Measurements from ENCODE around the gene OR7A5. TPM values are rescaled to one million over a fixed set of nuclear protein-coding genes. Genes with fewer than 3 reads are reported as not detected.
"Not testable (repeated sequence)": the region's sequence is repeated elsewhere in the genome, so short reads cannot be mapped to it uniquely, and the experiment has no call there.

Gene OR7A5
- polyA plus RNA-seq, 2 of the 4 experiments (the other 2 are of a cell fraction) = not detected

GRCh38 chr19:14782626-14783409 lies 52.2 kb downstream of the OR7A5 start (continued):
- no peak for TF ChIP-seq CTCF (IDR thresholded peaks at IDR 0.05)
- no peak for TF ChIP-seq RARB (CRISPR knock-in tag; IDR thresholded peaks at IDR 0.05)
- TF ChIP-seq FOSL2 (IDR thresholded peaks at IDR 0.05) = no peak
- no peak for TF ChIP-seq FOSL2 (CRISPR knock-in tag; IDR thresholded peaks at IDR 0.05)

- FAIRE-seq; ATAC-seq; H3K27ac ChIP-seq; POLR2A ChIA-PET; H3K9me3 ChIP-seq; H3K4me3 ChIP-seq; H3K4me1 ChIP-seq; DNase-seq (ENCODE audit: low read depth in 1 of 2, low spot score in 1 of 2); H3K4me2 ChIP-seq: not testable (repeated sequence)
- WGBS (ENCODE audit: missing lambda C conversion rate) = 62% methylated on average over 17 of the region's 17 CpGs
- CTCF ChIA-PET = interaction anchor here (1.5 kb wide), 1 partner anchor 12 kb away, joined by 3 read pairs; no protein-coding TSS in a partner anchor
Observed at GRCh38 chr19:14781713-14782536, 53.1 kb downstream of the OR7A5 start.

DNA sequence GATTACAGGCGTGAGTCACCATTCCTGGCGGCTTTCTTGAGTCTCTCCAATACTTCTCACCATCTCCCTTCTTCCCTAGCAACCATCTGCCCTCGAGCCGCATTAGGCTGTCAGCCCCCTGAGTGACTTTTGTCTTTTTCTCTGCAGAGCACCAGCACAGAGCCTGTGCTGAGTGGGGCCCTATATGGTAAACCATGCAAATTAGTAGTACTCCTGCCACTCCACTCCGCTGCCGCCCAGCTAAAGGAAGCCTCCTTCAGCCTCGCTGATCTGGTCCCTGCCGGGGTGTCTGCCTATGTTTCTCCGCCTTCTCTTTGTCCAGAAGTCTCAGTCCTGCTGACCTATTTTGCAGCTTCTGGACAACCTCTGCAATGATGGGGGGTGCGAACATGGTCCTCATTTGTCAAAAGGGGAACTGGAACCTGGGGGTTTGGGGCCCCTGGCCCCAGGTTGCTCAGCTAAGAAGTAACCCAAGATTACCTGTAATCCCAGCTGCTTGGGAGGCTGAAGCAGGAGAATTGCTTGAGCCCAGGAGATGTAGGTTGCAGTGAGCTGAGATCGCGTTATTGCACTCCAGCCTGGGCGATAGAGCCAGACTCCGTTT lies 54.3 kb downstream of the OR7A5 start:
- POLR2A ChIA-PET; H3K4me1 ChIP-seq; H3K27ac ChIP-seq; CTCF ChIA-PET; H3K9me3 ChIP-seq; H3K4me2 ChIP-seq; FAIRE-seq; H3K4me3 ChIP-seq; DNase-seq (ENCODE audit: low read depth in 1 of 2, low spot score in 1 of 2): not testable (repeated sequence)
- WGBS (ENCODE audit: missing lambda C conversion rate) = 44% methylated on average over 12 of the region's 14 CpGs
- ATAC-seq = 0 out of 6 replicates have a peak, but pooled peaks of 1 of the 2 experiments have one; percentile 10

- H3K4me1 ChIP-seq = no peaks in the 10 kb centered on the region
- no peaks in the 10 kb centered on the region for H3K9me3 ChIP-seq
- FAIRE-seq (no peak), ATAC-seq (no peak), DNase-seq (ENCODE audit: low read depth in 1 of 2, low spot score in 1 of 2) (no peak)
- H3K4me3 ChIP-seq = no peak overlapping the region
- H3K27ac ChIP-seq = no peak overlapping the region
- ChIA-PET POLR2A (interaction anchor here (0.6 kb wide), 1 partner anchor 206 kb away, joined by 7 read pairs; no protein-coding TSS in a partner anchor), CTCF (no interaction called here)
- TF ChIP-seq BHLHE40 (IDR thresholded peaks at IDR 0.05; ENCODE audit: low read depth, low read length) = no peak
- WGBS (ENCODE audit: missing lambda C conversion rate) = 29% methylated on average over 5 of the region's 5 CpGs
- H3K4me2 ChIP-seq = no peak overlapping the region
Observed at GRCh38 chr19:14779151-14779550, 55.8 kb downstream of the OR7A5 start.

DNA sequence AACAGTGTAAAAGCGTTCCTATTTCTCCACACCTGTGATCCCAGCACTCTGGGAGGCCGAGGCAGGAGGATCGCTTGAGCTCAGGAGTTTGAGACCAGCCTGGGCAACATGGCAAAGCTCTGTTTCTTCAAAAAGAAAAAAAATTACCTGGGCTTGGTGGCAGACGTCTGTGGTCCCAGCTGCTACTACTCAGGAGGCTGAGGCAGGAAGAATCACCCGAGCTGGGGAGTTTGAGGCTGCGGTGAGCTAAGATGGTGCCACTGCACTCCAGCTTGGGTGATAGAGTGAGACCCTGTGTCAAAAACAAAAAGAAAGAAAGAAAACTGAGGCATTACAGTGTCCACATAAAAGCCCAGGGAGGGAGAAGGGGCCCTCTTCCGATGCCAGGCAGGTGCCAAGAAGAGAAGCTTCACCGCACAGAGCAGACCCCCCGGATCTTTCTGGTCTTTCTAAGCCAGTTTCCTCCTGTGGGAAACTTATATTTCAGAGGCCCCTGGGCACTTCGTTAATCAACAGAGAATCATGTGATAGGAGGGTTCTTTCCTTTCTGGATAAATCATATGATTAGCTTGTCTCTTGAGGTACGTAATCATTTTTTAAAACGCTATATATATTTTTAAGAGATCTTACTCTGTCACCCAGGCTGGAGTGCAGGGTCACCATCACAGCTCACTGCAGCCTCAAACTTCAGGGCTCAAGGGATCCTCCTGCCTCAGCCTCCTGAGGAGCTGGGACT lies 56.7 kb downstream of the OR7A5 start, which contains the start of gene ADGRE2:
ADGRE2 (minus strand) TSS at position 451 of the 736 bp plus-strand sequence. CDS start 1,804 bp downstream, outside the sequence.
- FAIRE-seq; ATAC-seq; H3K27ac ChIP-seq; POLR2A ChIA-PET; H3K4me2 ChIP-seq; H3K4me3 ChIP-seq; H3K4me1 ChIP-seq; H3K9me3 ChIP-seq; DNase-seq (ENCODE audit: low read depth in 1 of 2, low spot score in 1 of 2): not testable (repeated sequence)
- 73% methylated on average over 12 of the region's 12 CpGs for WGBS (ENCODE audit: missing lambda C conversion rate)
- CTCF ChIA-PET = interaction anchor here (2.2 kb wide), 1 partner anchor 8 kb away, joined by 14 read pairs; no protein-coding TSS in a partner anchor

GRCh38 chr19:14777645-14778044 lies 57.3 kb downstream of the OR7A5 start:
- ATAC-seq; H3K9me3 ChIP-seq; H3K27ac ChIP-seq; DNase-seq (ENCODE audit: low read depth in 1 of 2, low spot score in 1 of 2); FAIRE-seq; H3K4me3 ChIP-seq; POLR2A ChIA-PET; H3K4me2 ChIP-seq; H3K4me1 ChIP-seq: not testable (repeated sequence)
- WGBS (ENCODE audit: missing lambda C conversion rate) = 90% methylated on average over 3 of the region's 4 CpGs
- CTCF ChIA-PET = interaction anchor here (0.6 to 2.2 kb wide), 2 partner anchors 9 to 71 kb away, joined by 3 to 14 read pairs; no protein-coding TSS in a partner anchor

Small RNA genes within 50 kb of the gene (small RNA-seq; reads per million reads assigned to genes)
- 0 to 1.7 (median 0) reads per million in 6 experiments for gene AC005255.1

Other genes with a start within 250 kb of the OR7A5 start
- gene ADGRE3, start 160.3 kb downstream of the OR7A5 start, polyA plus RNA-seq (2011; rRNA removed) = not detected in 2 replicates
- gene ADGRE3, start 160.3 kb downstream of the OR7A5 start, polyA plus RNA-seq (2017; fragmentation: RNase III; extraction: RNeasy Plus Mini Kit Qiagen cat#74134 plus additional on column Dnase treatment) = not detected in 3 replicates
- gene ZNF333, start 145.1 kb downstream of the OR7A5 start, polyA plus RNA-seq (2011; rRNA removed) = 5.7 and 7.0 TPM in 2 replicates
- 2.5 to 3.5 TPM (median 2.8 TPM) in 3 replicates for gene ZNF333, start 145.1 kb downstream of the OR7A5 start, polyA plus RNA-seq (2017; fragmentation: RNase III; extraction: RNeasy Plus Mini Kit Qiagen cat#74134 plus additional on column Dnase treatment)
- gene ADGRE2, start 56.6 kb downstream of the OR7A5 start, polyA plus RNA-seq (2011; rRNA removed) = 0.47 and 0.67 TPM in 2 replicates
- 0.26 to 0.39 TPM (median 0.36 TPM) in 3 replicates for gene ADGRE2, start 56.6 kb downstream of the OR7A5 start, polyA plus RNA-seq (2017; fragmentation: RNase III; extraction: RNeasy Plus Mini Kit Qiagen cat#74134 plus additional on column Dnase treatment)
- gene OR7C1, start within 50 bp of the OR7A5 start, polyA plus RNA-seq (2011; rRNA removed) = not detected in 2 replicates
- gene OR7C1, start within 50 bp of the OR7A5 start, polyA plus RNA-seq (2017; fragmentation: RNase III; extraction: RNeasy Plus Mini Kit Qiagen cat#74134 plus additional on column Dnase treatment) = not detected in 3 replicates
- gene OR7A10, start 13.7 kb upstream of the OR7A5 start, polyA plus RNA-seq (2011; rRNA removed) = not detected in 2 replicates
- not detected in 3 replicates for gene OR7A10, start 13.7 kb upstream of the OR7A5 start, polyA plus RNA-seq (2017; fragmentation: RNase III; extraction: RNeasy Plus Mini Kit Qiagen cat#74134 plus additional on column Dnase treatment)
- not detected in 2 replicates for gene OR7A17, start 50.9 kb upstream of the OR7A5 start, polyA plus RNA-seq (2011; rRNA removed)
- gene OR7A17, start 50.9 kb upstream of the OR7A5 start, polyA plus RNA-seq (2017; fragmentation: RNase III; extraction: RNeasy Plus Mini Kit Qiagen cat#74134 plus additional on column Dnase treatment) = not detected in 3 replicates
- not detected in 2 replicates for gene OR7C2, start 106.3 kb upstream of the OR7A5 start, polyA plus RNA-seq (2011; rRNA removed)
- gene OR7C2, start 106.3 kb upstream of the OR7A5 start, polyA plus RNA-seq (2017; fragmentation: RNase III; extraction: RNeasy Plus Mini Kit Qiagen cat#74134 plus additional on column Dnase treatment) = not detected in 3 replicates
- not detected in 2 replicates for gene SLC1A6, start 144.7 kb upstream of the OR7A5 start, polyA plus RNA-seq (2011; rRNA removed)
- gene SLC1A6, start 144.7 kb upstream of the OR7A5 start, polyA plus RNA-seq (2017; fragmentation: RNase III; extraction: RNeasy Plus Mini Kit Qiagen cat#74134 plus additional on column Dnase treatment) = not detected in 3 replicates
- not detected in 2 replicates for gene CASP14, start 214.3 kb upstream of the OR7A5 start, polyA plus RNA-seq (2011; rRNA removed)
- not detected in 3 replicates for gene CASP14, start 214.3 kb upstream of the OR7A5 start, polyA plus RNA-seq (2017; fragmentation: RNase III; extraction: RNeasy Plus Mini Kit Qiagen cat#74134 plus additional on column Dnase treatment)
- gene OR1I1, start 247.0 kb upstream of the OR7A5 start, polyA plus RNA-seq (2011; rRNA removed) = not detected in 2 replicates
- gene OR1I1, start 247.0 kb upstream of the OR7A5 start, polyA plus RNA-seq (2017; fragmentation: RNase III; extraction: RNeasy Plus Mini Kit Qiagen cat#74134 plus additional on column Dnase treatment) = not detected in 3 replicates

Data from A549 (cell line).